T-helper 9 cell (primary cell): ENCODE measurements around the gene ATP6V0A1.
"Not testable (repeated sequence)": the region's sequence is repeated elsewhere in the genome, so short reads cannot be mapped to it uniquely, and the experiment has no call there.

ENCODE experiments used
- DNase-seq: peaks from one replicate; pipeline ENCODE4 v3.0.0-alpha.2; 2020

The ATP6V0A1 gene

GRCh38 chr17:42520540-42520951 is 61.9 kb downstream of the ATP6V0A1 start:
- no peak for DNase-seq

DNA sequence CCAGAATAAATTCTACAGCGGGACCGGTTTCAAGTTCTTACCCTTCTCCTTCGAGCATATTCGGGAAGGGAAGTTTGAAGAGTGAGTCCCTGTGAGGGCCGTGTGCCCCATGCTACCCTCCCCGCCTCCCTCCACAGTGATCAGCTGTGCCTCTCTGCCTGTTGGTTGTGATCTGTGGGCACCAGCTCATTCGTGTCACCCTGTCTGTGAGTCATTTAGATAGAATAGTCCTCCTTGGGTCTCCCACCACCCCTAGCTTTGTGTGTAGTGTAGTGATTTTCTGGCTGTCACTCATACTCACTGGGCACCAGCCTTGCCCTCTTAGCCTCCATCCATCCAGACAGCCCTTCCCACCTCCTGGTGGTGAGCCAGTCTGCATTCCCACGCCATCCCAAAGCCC is 62.4 kb downstream of the ATP6V0A1 start:
- no peak for DNase-seq

DNA sequence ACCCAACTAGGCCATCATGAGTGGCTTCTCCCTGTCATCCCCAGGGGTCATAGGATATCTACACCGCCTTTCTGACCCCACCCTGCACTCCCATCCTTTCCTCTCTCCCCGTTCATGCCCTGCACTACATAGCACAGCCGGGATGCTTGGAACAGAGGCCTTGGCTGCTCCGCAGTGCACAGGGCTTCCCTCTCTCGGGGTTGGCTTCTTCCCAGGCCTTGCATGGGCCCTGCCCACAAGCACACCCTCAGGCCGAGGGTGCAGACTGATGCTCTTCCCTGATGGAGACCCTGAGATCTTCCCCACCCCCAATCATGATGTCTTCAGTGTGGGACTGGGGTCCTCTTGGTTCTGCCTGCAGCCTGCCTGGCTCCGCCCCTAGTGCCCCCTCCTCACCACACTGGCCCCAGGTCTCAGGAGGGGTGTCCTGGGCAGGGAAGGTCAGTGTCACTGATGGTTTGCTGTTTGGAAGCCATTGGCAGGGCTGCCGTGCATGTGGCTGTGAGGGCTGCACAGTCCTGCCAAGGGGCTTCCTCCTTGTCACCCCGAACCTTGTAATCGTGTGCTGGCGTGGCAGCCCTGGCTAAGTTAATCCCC is 63.1 kb downstream of the ATP6V0A1 start:
- no peak for DNase-seq

GRCh38 chr17:42522263-42522790 is 63.6 kb downstream of the ATP6V0A1 start:
- no peak for DNase-seq

GRCh38 chr17:42522798-42523278 is 64.2 kb downstream of the ATP6V0A1 start:
- no peak for DNase-seq

DNA sequence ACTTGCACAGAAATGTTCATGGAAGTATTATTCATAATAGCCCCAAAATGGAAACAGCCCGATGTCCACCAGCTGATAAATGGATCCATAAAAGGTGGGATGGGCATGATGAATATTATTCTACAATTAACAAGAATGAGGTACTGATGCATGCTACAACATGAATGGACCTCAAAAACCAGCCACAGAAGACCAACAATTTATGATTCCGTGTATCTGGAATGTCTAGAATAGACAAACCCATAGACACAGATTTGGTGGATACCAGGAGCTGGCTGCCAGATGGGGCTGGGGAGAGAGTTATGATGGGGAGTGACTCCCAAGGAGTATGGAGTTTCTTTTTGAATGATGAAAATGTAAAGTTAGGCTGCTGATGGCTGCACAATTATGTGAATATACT is 66.5 kb downstream of the ATP6V0A1 start:
- no peak for DNase-seq

GRCh38 chr17:42526031-42526444 is 67.4 kb downstream of the ATP6V0A1 start:
- no peak for DNase-seq

- no peak for DNase-seq
These were observed 69.3 kb downstream of the ATP6V0A1 start for GRCh38 chr17:42527932-42528331.

- DNase-seq: no peak
These were observed 70.4 kb downstream of the ATP6V0A1 start for GRCh38 chr17:42529061-42529460.

DNA sequence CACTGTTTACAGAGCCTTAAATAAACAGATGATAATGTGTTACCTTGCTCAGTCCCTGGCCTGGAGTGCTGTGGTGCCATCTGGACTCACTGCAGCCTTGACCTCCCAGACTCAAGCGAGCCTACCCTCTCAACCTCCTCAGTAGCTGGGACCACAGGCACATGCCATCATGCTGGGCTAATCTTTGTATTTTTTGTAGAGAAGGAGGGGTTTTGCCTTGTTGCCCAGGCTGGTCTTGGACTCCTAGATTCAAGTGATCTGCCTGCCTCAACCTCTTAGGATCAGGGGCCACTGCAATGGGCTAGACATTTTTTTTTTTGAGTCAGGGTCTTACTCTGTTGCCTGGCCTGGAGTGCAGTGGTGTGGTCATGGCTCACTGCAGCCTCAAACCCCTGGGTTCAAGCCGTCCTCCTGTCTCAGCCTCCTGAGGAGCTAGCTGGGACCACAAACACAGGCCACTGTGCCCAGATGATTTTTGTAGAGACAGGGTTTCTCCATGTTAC is 72.3 kb downstream of the ATP6V0A1 start:
- no peak for DNase-seq

DNA sequence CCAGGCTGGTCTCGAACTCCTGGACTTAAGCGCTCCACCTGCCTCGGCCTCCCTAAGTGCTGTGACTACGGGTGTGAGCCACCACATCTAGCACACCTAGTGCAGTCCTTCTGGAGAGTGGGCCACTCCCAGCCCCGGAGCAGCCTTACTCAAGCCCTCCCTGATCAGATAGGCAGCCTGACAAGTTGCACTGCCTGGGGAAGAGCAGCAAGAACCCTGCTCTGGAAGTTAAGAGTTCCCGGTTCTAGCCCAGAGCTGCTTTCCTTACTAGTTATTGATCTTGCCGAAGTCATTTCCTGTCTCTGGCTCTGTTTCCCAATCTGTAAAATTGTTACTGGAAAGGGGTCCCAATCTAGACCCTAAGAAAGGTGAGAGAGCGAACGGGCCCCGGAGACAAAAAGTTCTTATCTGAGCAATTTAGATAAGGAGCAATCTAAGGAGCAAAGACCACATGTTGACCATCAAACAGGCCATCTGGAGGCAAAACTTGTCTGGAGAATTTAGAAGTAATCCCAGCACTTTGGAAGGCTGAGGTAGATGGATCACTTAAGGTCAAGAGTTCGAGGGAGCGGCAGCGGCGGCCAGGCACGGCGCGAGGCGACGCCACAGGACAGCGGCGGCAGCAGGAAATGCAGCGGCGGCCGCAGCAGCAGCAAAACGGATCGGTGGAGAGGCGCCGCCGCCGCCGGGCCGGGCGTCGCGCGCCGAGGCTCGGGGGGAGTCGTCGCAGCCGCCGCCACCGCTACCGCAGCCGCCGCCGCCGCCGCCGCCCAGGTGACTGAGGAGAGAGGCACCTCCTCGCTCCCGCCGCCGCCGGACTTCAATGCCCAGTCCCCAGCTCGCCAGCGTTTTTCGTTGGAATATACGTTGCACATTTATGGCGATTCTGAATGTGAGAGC is 73.0 kb downstream of the ATP6V0A1 start:
- DNase-seq: peak; percentile 50

DNA sequence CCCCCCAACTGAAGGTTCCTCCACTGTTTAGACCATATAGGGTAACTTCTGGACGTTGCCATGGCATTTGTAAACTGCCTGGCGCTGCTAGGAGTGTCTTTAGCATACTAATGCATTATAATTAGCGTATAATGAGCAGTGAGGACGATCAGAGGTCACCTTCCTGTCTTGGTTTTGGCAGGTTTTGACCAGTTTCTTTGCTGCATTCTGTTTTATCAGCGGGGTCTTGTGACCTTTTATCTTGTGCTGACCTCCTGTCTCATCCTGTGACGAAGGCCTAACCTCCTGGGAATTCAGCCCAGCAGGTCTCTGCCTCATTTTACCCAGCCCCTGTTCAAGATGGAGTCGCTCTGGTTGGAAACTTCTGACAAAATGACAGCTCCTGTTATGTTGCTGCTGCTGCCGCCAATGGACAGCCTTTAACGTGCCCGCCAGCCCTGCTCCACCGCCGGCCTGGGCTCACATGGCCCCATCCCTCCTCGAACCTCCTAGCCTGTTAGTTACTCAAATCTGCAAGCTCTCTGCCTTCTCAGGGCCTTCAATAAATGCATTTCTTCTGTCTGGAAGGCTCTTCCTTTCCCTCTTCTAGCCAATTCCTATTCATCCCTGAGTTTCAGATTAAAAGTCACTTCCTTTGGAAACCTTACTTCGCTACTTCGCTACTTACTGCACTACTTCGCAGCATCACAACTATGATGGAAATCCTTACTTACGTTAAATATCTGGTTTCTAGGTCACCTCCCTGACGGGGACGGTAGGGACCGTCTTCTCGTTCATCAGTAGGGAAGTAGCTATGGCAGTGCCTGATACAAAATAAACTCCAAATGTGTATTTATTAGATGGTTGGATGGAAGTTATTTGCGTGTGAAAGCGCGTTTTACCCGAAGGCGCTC is 76.7 kb downstream of the ATP6V0A1 start:
- no peak for DNase-seq

- peak; percentile 67 for DNase-seq
These were observed 77.3 kb downstream of the ATP6V0A1 start, which contains the start of gene NAGLU for GRCh38 chr17:42536048-42536371. Gene NAGLU, plus strand, starts transcription at chr17:42536241. Its CDS starts 32 bp downstream, at chr17:42536273.

- peak; percentile 53 for DNase-seq
These were observed 77.9 kb downstream of the ATP6V0A1 start for GRCh38 chr17:42536372-42537155.

DNA sequence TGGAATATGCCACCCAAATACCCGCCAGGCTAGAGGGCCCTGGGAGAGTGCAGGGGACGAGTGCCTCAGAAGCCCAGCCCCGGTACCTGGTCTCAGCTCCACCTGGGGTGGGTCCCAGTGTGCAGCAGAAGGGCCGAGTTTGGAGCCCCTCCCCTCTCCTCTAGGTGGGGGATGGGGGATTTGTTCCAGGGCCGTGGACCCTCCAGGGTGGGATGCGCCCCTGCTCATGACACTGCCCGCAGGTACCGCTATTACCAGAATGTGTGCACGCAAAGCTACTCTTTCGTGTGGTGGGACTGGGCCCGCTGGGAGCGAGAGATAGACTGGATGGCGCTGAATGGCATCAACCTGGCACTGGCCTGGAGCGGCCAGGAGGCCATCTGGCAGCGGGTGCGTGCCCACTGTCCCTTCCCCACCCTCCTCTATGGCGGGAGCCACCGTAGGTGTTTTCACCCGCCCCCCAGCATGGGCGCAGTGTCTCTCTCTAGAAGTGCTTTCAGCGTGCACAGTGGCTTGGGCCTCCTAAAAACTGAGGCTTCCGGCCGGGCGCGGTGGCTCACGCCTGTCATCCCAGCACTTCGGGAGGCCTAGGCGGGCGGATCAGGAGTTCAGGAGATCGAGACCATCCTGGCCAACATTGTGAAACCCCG is 78.6 kb downstream of the ATP6V0A1 start:
- no peak for DNase-seq

GRCh38 chr17:42537826-42538451 is 79.3 kb downstream of the ATP6V0A1 start:
- no peak for DNase-seq

- DNase-seq: no peak
These were observed 79.8 kb downstream of the ATP6V0A1 start for GRCh38 chr17:42538482-42538881.

GRCh38 chr17:42540558-42540957 is 81.9 kb downstream of the ATP6V0A1 start:
- not testable (repeated sequence) for DNase-seq

DNA sequence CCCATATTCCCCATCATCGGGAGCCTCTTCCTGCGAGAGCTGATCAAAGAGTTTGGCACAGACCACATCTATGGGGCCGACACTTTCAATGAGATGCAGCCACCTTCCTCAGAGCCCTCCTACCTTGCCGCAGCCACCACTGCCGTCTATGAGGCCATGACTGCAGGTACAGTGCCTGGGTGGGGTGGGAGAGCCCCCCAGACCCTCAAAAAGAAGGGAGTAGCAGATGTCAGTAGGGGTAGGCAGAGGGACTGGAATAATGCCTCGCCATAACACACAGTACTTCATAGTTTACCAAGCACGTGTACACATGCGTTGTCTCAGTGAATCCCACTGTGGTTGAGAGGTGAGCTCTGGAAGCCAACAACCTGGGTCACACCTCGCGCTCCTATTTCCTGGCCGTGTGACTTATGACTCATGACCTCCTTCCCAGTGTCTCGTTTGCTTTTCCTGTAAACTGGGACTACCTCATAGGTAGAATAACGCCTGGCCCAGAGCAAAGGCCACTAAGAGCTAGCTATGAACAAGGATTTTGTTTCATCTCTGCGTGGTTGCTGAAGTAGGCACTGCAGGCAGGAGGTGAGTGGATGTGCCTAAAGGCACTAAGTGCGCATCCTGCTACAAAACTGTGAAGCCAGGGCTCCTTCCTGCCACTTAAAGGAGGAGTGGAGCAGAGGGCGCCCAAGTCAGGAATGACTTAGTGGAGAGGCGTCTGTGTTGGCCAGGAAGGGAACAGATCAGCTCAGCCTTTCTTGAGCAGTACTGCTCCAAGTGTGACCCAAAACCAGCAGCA is 82.6 kb downstream of the ATP6V0A1 start:
- DNase-seq: no peak
